GM12892 (cell line): ENCODE data around the gene ELL2.

Experiments
- POLR2A ChIP-seq: IDR thresholded peaks from 2 replicates; pipeline ENCODE4 v1.6.1; 2011; ENCODE audit warnings: low read depth, low read length, control low read depth
- POLR2AphosphoS5 ChIP-seq: IDR thresholded peaks from 2 replicates; pipeline ENCODE4 v1.6.1; 2011; ENCODE audit warnings: low read depth, low read length, control low read depth

- TF ChIP-seq POLR2AphosphoS5 (no peak), POLR2A (no peak)
Observed at GRCh38 chr5:95899829-95900228, 61.8 kb downstream of the ELL2 start.
